ENCODE measurements around the gene SNCG.

SNCG gene

DNA sequence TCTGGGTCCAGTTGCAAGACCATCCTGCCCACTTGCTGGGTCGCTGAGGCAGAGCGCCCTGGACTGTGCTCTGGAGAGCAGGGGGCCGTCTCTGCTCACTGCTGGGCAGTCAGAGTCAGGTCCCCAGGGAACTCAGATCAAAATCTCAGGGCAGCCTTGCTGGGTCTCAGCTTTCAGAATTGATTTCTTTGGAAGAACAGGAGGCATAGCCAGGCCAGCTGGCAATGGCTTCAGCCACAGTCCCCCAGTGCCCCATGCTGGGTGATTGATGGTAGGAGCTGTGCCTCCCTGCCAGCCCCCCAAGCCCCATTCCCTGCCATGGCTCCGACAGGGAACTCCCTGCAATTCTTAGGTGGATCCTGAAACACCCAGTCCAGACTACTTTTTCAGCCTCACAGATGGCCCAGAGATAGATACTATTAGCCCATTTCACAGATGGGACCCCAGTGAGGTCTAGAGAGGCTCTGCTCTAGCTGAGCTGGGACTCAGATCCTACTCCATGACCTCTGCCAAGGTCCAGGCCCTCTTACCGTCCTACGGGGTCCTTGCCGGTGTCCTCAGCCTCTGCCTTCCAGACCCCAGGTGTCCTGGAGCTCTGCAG is 1.5 kb upstream of the SNCG start:
- no peaks in the 10 kb centered on the region for H3K27me3 ChIP-seq (ENCODE audit: control insufficient read depth in 3 of 3, insufficient read depth in 3 of 3, low read depth in 1 of 3, low read length in 3 of 3)
- peak overlapping the region; percentile 44 for H3K18ac ChIP-seq (ENCODE audit: low read length)
- no peak overlapping the region for H4K8ac ChIP-seq (ENCODE audit: low read depth, low read length)
- no peak for DNase-seq (ENCODE audit: low spot score)
- peak overlapping the region; percentile 82 for H2BK120ac ChIP-seq (ENCODE audit: low read depth, low read length)
- no peak overlapping the region for H2BK5ac ChIP-seq (ENCODE audit: low read length)
- peak overlapping the region; percentile 87 for H3K14ac ChIP-seq (ENCODE audit: low read length)
- H2BK12ac ChIP-seq (ENCODE audit: low read length) = peak overlapping the region; percentile 66
- H3K9me3 ChIP-seq (replicated peaks in 1 of 2; ENCODE audit: control insufficient read depth in 2 of 2, insufficient read depth in 1 of 2, low read depth in 1 of 2, low read length in 2 of 2) = peaks cover 8 to 9% of the 10 kb centered on the region in 2 donors
- no peak overlapping the region for H3K4me3 ChIP-seq (ENCODE audit: low read length in 2 of 2)
- no CpG with 5 or more reads among the region's 7 CpGs for WGBS, 2 donors (ENCODE audit: extremely low coverage in 2 of 2, insufficient read length in 2 of 2, insufficient replicate concordance in 1 of 2)
- no peak overlapping the region for H4K91ac ChIP-seq (ENCODE audit: low read depth, low read length, poor library complexity)
- peaks cover 1% of the 10 kb centered on the region for H3K79me1 ChIP-seq (ENCODE audit: low read depth, low read length)
- peak overlapping the region; percentile 76 for H2AFZ ChIP-seq (ENCODE audit: low read length)
- H3K36me3 ChIP-seq (replicated peaks in 1 of 2; ENCODE audit: control insufficient read depth in 2 of 2, insufficient read depth in 2 of 2, low read length in 2 of 2) = no peaks in the 10 kb centered on the region
- H3K9ac ChIP-seq (ENCODE audit: low read depth, low read length, poor library complexity) = no peak overlapping the region
- no peak overlapping the region for H3K4me2 ChIP-seq (ENCODE audit: insufficient read depth, low read length, poor library complexity, severe bottlenecking)
- H3K4ac ChIP-seq (ENCODE audit: low read length) = no peak overlapping the region
- H2AK5ac ChIP-seq (ENCODE audit: low read depth, low read length) = peak overlapping the region; percentile 99
- H3K23ac ChIP-seq (ENCODE audit: low read depth, low read length, poor library complexity) = no peak overlapping the region
- peaks cover 46 to 54% of the 10 kb centered on the region in 2 donors for H3K4me1 ChIP-seq (ENCODE audit: control insufficient read depth in 2 of 2, insufficient read depth in 1 of 2, low read depth in 1 of 2, low read length in 2 of 2)
- H3K27ac ChIP-seq (replicated peaks; ENCODE audit: low read length) = no peak overlapping the region
- H2BK15ac ChIP-seq (ENCODE audit: low read length) = peak overlapping the region; percentile 34

DNA sequence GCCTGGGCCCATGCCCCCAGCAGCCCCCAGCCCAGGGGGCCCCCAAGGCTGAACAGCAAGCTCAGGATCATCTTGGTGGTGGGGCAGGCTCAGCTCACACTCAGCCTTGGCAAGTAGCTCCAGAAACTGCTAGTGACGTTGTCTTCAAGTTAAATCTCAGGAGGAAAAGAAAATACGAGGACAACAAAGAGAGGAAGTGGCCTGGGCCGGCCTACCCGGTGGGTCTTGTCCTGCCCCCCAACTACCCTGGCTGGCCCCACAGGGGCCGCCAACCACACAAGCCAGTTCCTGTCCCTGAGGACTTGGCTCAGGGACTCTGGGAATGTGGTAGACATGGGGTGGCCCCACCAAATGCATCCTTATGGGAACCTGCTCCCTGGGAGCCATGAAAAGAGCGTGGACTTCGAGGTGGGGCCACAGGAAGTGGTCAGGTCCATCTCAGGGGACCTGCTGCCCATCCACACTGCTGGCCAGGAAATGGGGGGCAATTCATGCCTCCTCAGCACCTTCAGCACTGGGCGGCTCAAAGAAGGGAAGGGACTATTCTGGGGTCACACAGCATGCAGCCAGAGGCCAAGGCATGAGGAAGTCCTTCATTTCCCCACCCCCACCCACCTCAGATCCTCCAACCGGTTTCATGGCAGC is 806 bp upstream of the SNCG start, which contains the start of gene MMRN2:
Gene MMRN2, minus strand, starts transcription at position 145 of the 645 bp plus-strand sequence. Its CDS starts 74 bp downstream, at position 71.
- no peak for DNase-seq (ENCODE audit: low spot score)
- no peak within 1 kb of the TSS for H3K4me2 ChIP-seq (ENCODE audit: insufficient read depth, low read length, poor library complexity, severe bottlenecking)
- peak within 1 kb of the TSS; percentile 93 for H2BK15ac ChIP-seq (ENCODE audit: low read length)
- peak within 1 kb of the TSS; percentile 83 for H3K18ac ChIP-seq (ENCODE audit: low read length)
- no CpG with 5 or more reads among the region's 9 CpGs for WGBS, 2 donors (ENCODE audit: extremely low coverage in 2 of 2, insufficient read length in 2 of 2, insufficient replicate concordance in 1 of 2)
- H3K4me1 ChIP-seq (ENCODE audit: control insufficient read depth in 2 of 2, insufficient read depth in 1 of 2, low read depth in 1 of 2, low read length in 2 of 2) = peaks cover 46 to 54% of the 10 kb centered on the region in 2 donors
- H3K4me3 ChIP-seq (ENCODE audit: low read length in 2 of 2) = no peak within 1 kb of the TSS
- H3K23ac ChIP-seq (ENCODE audit: low read depth, low read length, poor library complexity) = peak within 1 kb of the TSS; percentile 36
- peaks cover 1% of the 10 kb centered on the region for H3K79me1 ChIP-seq (ENCODE audit: low read depth, low read length)
- H4K91ac ChIP-seq (ENCODE audit: low read depth, low read length, poor library complexity) = peak within 1 kb of the TSS; percentile 38
- peak within 1 kb of the TSS; percentile 99 for H4K8ac ChIP-seq (ENCODE audit: low read depth, low read length)
- peak within 1 kb of the TSS; percentile 76 for H2AFZ ChIP-seq (ENCODE audit: low read length)
- no peak within 1 kb of the TSS for H3K9ac ChIP-seq (ENCODE audit: low read depth, low read length, poor library complexity)
- H2BK5ac ChIP-seq (ENCODE audit: low read length) = peak within 1 kb of the TSS; percentile 54
- H3K14ac ChIP-seq (ENCODE audit: low read length) = peak within 1 kb of the TSS; percentile 87
- peak within 1 kb of the TSS; percentile 96 for H2BK12ac ChIP-seq (ENCODE audit: low read length)
- peak within 1 kb of the TSS; percentile 82 for H2BK120ac ChIP-seq (ENCODE audit: low read depth, low read length)
- H3K27me3 ChIP-seq (ENCODE audit: control insufficient read depth in 3 of 3, insufficient read depth in 3 of 3, low read depth in 1 of 3, low read length in 3 of 3) = no peaks in the 10 kb centered on the region
- H3K27ac ChIP-seq (replicated peaks; ENCODE audit: low read length) = no peak within 1 kb of the TSS
- peak within 1 kb of the TSS; percentile 99 for H2AK5ac ChIP-seq (ENCODE audit: low read depth, low read length)
- peaks cover 5 to 6% of the 10 kb centered on the region in 2 donors for H3K9me3 ChIP-seq (replicated peaks in 1 of 2; ENCODE audit: control insufficient read depth in 2 of 2, insufficient read depth in 1 of 2, low read depth in 1 of 2, low read length in 2 of 2)
- H3K36me3 ChIP-seq (replicated peaks in 1 of 2; ENCODE audit: control insufficient read depth in 2 of 2, insufficient read depth in 2 of 2, low read length in 2 of 2) = no peaks in the 10 kb centered on the region
- H3K4ac ChIP-seq (ENCODE audit: low read length) = peak within 1 kb of the TSS; percentile 70

DNA sequence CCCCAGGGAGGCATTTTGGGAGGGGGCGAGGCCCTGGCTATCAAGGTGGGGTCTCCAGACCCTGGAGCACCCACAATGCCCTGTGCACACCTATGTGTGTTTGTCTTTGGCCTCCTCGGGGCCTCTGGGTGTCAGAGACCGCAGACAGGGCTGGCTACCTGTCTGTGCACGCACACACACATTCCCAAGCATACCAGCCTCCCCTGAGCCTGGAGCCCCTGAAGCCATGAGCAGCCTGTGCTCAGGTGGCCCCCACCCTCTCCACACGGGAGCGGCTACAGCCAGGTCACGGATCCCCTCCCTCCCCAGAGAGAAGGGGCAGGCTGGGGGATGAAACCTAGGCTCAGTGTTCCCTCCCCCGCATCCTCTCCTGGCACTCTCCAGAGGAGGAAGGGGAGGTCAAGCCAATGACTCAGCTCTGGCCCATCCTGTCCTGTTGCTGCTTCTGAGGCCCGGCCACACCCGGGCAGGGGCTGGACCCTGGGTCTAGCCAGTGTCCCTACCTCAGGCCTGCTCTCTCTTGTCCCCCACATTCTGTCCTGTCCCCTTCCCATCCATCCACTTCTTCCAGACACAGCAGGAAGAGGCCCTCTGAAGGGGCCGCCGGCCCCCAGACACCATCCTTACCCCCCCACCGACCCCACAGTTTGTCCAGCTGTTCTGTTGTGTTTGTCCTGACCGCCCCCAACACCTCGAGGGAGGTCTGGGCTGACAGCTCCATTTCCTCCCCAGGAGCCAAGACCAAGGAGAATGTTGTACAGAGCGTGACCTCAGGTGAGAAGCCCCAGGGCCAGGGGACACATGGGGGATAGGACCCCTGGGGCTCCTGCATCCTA is 720 bp downstream of the SNCG start:
- peak overlapping the region; percentile 25 for H4K8ac ChIP-seq (ENCODE audit: low read depth, low read length)
- no peak overlapping the region for H3K9ac ChIP-seq (ENCODE audit: low read depth, low read length, poor library complexity)
- H3K4me3 ChIP-seq (ENCODE audit: low read length in 2 of 2) = no peak overlapping the region
- peak overlapping the region; percentile 88 for H3K18ac ChIP-seq (ENCODE audit: low read length)
- no peaks in the 10 kb centered on the region for H3K9me3 ChIP-seq (replicated peaks in 1 of 2; ENCODE audit: control insufficient read depth in 2 of 2, insufficient read depth in 1 of 2, low read depth in 1 of 2, low read length in 2 of 2)
- WGBS, 2 donors (ENCODE audit: extremely low coverage in 2 of 2, insufficient read length in 2 of 2, insufficient replicate concordance in 1 of 2) = no CpG with 5 or more reads among the region's 16 CpGs
- H2BK5ac ChIP-seq (ENCODE audit: low read length) = peak overlapping the region; percentile 54
- H3K79me1 ChIP-seq (ENCODE audit: low read depth, low read length) = peaks cover 1% of the 10 kb centered on the region
- peak overlapping the region; percentile 70 for H3K4ac ChIP-seq (ENCODE audit: low read length)
- no peak overlapping the region for H3K4me2 ChIP-seq (ENCODE audit: insufficient read depth, low read length, poor library complexity, severe bottlenecking)
- peak overlapping the region; percentile 92 for H3K14ac ChIP-seq (ENCODE audit: low read length)
- H3K27ac ChIP-seq (replicated peaks; ENCODE audit: low read length) = no peak overlapping the region
- DNase-seq (ENCODE audit: low spot score) = no peak
- H2BK15ac ChIP-seq (ENCODE audit: low read length) = peak overlapping the region; percentile 97
- H2BK120ac ChIP-seq (ENCODE audit: low read depth, low read length) = peak overlapping the region; percentile 85
- peak overlapping the region; percentile 89 for H3K23ac ChIP-seq (ENCODE audit: low read depth, low read length, poor library complexity)
- H3K4me1 ChIP-seq (ENCODE audit: control insufficient read depth in 2 of 2, insufficient read depth in 1 of 2, low read depth in 1 of 2, low read length in 2 of 2) = peaks cover 42 to 47% of the 10 kb centered on the region in 2 donors
- peak overlapping the region; percentile 76 for H2AFZ ChIP-seq (ENCODE audit: low read length)
- H2AK5ac ChIP-seq (ENCODE audit: low read depth, low read length) = peak overlapping the region; percentile 99
- H3K36me3 ChIP-seq (replicated peaks in 1 of 2; ENCODE audit: control insufficient read depth in 2 of 2, insufficient read depth in 2 of 2, low read length in 2 of 2) = no peaks in the 10 kb centered on the region
- peak overlapping the region; percentile 38 for H4K91ac ChIP-seq (ENCODE audit: low read depth, low read length, poor library complexity)
- peak overlapping the region; percentile 93 for H2BK12ac ChIP-seq (ENCODE audit: low read length)
- H3K27me3 ChIP-seq (ENCODE audit: control insufficient read depth in 3 of 3, insufficient read depth in 3 of 3, low read depth in 1 of 3, low read length in 3 of 3) = no peaks in the 10 kb centered on the region

DNA sequence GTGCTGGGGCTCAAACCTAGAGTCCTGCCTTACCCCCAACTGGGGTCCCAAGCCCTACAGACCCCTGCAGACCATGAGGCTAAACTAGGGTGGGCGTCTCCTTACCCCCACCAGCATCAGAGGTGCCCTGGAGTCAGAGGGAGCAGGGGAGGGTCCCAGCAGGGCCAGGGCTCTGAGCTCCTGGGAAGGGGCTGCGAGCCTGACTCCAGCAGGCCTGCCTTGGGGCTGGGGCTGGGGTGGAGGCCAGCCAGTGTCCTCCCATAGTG is 1.3 kb downstream of the SNCG start:
- H4K8ac ChIP-seq (ENCODE audit: low read depth, low read length) = peak overlapping the region; percentile 99
- peak overlapping the region; percentile 30 for H3K9ac ChIP-seq (ENCODE audit: low read depth, low read length, poor library complexity)
- H3K4me2 ChIP-seq (ENCODE audit: insufficient read depth, low read length, poor library complexity, severe bottlenecking) = no peak overlapping the region
- peak overlapping the region; percentile 97 for H2BK15ac ChIP-seq (ENCODE audit: low read length)
- H3K4me3 ChIP-seq (ENCODE audit: low read length in 2 of 2) = no peak overlapping the region
- peak overlapping the region; percentile 99 for H2AK5ac ChIP-seq (ENCODE audit: low read depth, low read length)
- peak overlapping the region; percentile 88 for H3K18ac ChIP-seq (ENCODE audit: low read length)
- H3K4ac ChIP-seq (ENCODE audit: low read length) = peak overlapping the region; percentile 84
- H3K79me1 ChIP-seq (ENCODE audit: low read depth, low read length) = peaks cover 1% of the 10 kb centered on the region
- no peaks in the 10 kb centered on the region for H3K9me3 ChIP-seq (replicated peaks in 1 of 2; ENCODE audit: control insufficient read depth in 2 of 2, insufficient read depth in 1 of 2, low read depth in 1 of 2, low read length in 2 of 2)
- no peaks in the 10 kb centered on the region for H3K36me3 ChIP-seq (replicated peaks in 1 of 2; ENCODE audit: control insufficient read depth in 2 of 2, insufficient read depth in 2 of 2, low read length in 2 of 2)
- peak overlapping the region; percentile 54 for H2BK5ac ChIP-seq (ENCODE audit: low read length)
- H3K4me1 ChIP-seq (ENCODE audit: control insufficient read depth in 2 of 2, insufficient read depth in 1 of 2, low read depth in 1 of 2, low read length in 2 of 2) = peaks cover 40 to 46% of the 10 kb centered on the region in 2 donors
- no peak overlapping the region for H3K27ac ChIP-seq (replicated peaks; ENCODE audit: low read length)
- peak overlapping the region; percentile 31 for H3K14ac ChIP-seq (ENCODE audit: low read length)
- H2BK120ac ChIP-seq (ENCODE audit: low read depth, low read length) = peak overlapping the region; percentile 75
- H2AFZ ChIP-seq (ENCODE audit: low read length) = peak overlapping the region; percentile 76
- no peak for DNase-seq (ENCODE audit: low spot score)
- H3K27me3 ChIP-seq (ENCODE audit: control insufficient read depth in 3 of 3, insufficient read depth in 3 of 3, low read depth in 1 of 3, low read length in 3 of 3) = no peaks in the 10 kb centered on the region
- peak overlapping the region; percentile 89 for H3K23ac ChIP-seq (ENCODE audit: low read depth, low read length, poor library complexity)
- H4K91ac ChIP-seq (ENCODE audit: low read depth, low read length, poor library complexity) = peak overlapping the region; percentile 81
- peak overlapping the region; percentile 78 for H2BK12ac ChIP-seq (ENCODE audit: low read length)
- WGBS, 2 donors (ENCODE audit: extremely low coverage in 2 of 2, insufficient read length in 2 of 2, insufficient replicate concordance in 1 of 2) = no CpG with 5 or more reads among the region's 2 CpGs

All from neuronal stem cell (in vitro differentiated cells).